EH (cell line): Measurements from ENCODE around the gene IGSF10.

Source experiments
- DNase-seq: peaks from one replicate; pipeline ENCODE4 v3.0.0-alpha.2; 2015; ENCODE audit warnings: low read depth

IGSF10 gene

DNA sequence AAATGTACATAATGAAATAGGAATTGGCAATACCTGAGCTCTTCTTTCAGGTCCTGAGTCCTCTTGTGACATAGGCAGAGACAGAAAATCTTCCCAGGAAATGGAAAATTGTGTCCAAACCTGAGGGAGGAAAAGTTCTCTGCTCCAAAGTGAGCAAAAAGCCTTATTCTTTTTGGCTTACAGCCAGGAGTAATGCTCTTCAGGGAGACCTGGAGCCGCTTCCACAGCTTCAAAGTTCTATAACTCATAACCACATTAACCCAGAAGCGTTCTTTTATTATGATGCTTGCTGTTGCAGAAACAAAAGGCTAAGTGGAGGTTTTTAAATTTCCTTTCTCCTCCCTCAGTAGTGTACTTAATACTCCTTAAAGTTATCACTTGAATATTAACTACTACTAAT is 633 bp downstream of the IGSF10 start:
- no peak for DNase-seq

DNA sequence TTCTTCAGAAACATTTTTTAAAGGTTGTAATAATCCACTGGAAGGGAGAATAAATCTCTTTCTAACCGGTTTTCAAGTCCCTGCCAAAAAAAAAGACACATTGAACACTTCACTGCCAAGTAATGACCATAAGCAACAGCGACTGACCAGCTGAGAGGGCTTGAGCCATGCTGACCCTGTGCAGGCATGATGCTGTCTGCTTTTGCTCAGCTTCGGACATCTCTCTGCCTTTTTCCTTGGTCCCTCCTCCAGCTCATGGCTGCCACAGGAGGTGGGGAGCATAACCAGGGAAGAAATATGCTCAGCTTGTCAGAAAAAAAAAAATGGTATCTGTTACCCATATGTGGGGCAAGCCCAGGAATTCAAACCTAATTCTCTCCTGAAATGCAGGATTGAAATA is 1.5 kb downstream of the IGSF10 start:
- no peak for DNase-seq

DNA sequence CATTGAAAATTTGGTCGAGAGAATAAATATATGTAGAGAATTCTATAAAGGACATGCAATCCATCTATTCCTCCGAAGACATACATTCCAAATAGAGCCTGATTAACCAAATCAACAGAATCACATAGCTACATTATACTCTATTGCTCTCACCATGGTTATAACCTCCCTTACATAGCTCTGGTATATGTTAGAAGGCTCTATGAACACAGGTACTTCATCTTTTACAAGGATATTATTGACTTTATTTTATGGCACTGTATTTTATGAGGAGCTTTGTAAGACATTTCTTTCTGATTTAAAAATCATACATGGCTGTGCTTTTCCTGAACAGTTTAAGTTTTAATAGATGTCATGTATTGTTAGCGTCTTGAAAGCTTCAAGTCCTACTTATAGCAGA is 4.8 kb downstream of the IGSF10 start:
- DNase-seq, result no peak

DNA sequence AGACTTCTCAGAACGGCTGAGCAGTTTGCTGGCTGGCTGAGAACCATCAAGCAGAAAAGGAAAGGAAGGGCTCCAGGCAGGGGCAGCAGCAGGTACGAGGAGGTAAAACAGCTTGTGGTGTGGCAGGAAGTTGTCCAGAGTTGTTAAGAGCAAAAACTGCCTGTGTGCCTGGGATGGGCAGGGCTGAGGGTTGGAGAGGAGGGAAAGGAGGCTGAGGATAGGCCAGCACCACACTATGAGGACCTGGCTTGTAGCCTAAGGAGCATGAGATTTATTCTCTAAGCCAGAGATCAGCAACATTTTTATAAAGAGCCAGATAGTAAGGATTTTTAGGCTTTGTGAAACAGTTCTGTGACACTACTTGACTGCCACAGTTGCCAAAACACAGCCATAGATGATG is 8.0 kb downstream of the IGSF10 start:
- no peak for DNase-seq

DNA sequence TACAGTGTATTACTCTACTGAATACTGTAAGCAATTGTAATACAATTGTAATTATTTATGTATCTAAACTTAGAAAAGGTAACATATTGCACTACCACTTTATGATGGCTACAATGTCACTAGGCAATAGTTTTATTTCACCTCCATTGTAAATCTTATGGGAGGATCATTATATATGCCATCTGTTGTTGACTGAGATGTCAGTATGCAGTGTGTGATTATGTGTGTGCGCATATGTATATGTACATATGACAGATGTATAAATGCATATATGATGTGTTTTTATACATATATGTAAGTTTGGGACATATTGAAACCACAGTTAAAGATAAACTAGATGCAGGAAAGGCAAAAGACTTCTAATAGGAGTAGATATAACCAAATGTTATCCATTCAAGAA is 8.5 kb downstream of the IGSF10 start:
- DNase-seq, result no peak

DNA sequence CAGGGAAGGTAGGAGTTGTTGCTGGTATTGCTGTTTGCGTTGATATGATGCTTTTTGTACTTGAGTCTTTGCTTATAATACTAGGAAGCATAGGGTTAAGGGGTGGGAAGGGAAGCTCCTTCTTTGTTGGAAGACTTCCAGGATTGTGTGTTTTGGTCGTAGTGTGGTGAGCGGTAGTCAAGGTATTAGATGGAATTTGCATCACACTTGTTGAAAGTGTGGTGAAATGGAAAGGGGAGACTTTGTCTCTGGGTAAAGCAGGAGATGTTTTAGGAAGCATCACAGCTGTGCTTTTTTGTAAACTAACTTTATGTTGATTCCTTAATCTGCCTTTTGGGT is 14.9 kb downstream of the IGSF10 start:
- no peak for DNase-seq

DNA sequence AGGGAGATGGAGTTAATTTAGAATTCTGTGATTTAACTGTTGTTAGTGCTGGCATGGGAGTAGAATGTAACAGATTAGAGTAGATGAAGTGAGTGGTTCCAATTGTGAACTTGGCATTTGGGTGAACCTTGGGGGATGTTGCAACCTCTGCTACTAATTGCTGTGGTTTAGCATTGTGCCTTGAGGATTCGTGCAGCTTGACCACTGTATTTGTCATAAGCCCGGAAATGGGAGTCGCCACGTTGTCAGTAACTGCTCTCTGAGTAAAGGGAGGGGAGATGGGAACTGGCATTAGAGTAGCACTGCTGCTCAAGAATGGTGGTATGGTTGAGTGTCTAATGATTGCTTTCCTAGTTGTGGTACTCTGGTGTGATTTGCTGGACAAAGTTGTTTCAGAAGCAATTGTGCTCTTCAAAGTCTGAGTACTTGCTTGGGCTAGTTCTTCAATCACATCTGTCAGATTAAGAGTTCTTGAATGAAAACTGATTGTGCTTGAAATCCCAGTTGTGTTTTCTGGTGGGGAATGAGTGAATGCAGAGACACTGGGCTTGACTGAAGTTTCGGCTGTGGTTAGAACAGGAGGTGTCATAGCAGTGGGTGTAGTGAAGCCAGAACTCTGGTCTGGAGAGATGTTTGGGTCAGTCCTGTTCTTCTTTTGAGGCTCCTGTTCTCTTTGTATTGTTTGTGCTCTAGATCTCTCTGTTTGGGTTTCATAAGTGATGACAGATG is 15.4 kb downstream of the IGSF10 start:
- DNase-seq, result peak; percentile 96

DNA sequence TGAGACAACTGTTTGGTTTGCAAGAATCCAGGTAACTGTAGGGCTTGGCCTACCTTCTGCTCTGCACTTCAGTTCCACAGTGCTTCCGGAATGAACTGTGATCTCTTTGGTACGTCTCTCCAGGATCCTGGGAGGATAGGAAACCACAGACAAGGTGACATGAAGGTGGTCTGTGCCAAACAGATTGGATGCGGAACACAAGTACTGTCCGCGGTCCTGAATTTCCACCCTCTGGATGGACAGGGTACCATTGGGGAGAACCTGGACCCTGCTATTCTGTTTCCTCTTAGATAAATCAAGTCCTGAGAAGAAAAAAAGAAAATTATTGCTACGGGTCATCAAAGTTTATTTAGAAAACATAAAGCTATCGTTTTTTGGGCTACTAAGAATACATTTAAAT is 17.3 kb downstream of the IGSF10 start:
- peak; percentile 27 for DNase-seq

DNA sequence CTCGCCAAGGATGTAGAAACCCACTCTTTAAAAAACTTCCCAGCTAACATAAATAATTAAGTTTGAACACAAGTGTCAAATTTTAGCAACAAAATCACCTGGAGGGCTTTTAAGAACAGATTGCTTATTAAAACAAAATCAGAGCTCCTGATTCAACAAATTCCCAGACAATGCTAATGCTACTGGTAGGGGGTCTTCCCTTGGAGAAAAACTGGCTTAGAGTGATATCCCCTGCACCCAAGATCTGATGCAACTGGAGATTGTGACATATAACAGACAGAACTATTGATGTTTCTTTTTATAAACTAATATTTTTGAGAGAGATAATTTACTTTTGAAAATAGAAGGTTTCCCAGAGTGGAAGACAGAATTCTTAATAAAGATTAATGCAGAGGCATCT is 19.9 kb downstream of the IGSF10 start:
- no peak for DNase-seq

DNA sequence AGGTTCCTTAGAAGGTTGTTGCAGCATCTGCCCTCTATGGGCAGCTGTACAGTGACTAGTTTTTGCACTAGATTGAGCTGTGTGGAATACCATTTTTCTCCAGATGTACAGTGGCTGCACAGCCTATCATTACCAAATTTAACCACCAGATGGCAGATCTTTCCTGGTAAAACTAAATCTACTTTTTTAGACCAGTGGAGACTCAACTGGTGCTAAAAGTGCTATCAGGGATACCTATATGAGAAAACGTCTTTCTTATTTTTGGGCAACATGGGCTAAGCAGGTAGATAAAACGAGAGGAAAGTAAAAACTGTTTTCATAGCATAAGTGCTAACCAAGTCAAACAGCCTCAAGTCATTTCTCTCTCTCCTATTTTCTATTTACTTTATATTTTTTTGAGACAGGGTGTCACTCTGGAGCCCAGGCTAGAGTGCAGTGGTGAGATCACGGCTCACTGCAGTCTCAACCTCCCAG is 21.2 kb downstream of the IGSF10 start:
- DNase-seq, result peak; percentile 76

DNA sequence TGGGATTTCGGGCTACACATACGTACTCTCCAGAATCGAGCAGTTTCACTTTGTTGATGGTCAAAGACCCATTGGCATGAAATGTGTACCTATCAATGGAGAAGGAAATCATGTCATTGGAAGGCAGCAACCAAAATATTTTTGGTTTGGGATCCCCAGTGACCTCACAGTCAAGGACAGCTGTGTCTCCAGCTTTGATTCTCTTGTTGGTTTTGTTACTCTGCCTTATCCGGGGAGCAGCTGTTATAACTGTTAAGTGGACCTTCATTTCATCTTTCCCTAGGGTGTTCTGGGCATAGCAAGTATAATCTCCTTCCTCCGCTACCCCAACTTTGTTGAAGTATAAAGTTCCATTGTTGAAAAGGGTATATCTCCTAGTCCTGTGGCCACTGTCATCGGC is 23.0 kb downstream of the IGSF10 start:
- DNase-seq, result no peak

DNA sequence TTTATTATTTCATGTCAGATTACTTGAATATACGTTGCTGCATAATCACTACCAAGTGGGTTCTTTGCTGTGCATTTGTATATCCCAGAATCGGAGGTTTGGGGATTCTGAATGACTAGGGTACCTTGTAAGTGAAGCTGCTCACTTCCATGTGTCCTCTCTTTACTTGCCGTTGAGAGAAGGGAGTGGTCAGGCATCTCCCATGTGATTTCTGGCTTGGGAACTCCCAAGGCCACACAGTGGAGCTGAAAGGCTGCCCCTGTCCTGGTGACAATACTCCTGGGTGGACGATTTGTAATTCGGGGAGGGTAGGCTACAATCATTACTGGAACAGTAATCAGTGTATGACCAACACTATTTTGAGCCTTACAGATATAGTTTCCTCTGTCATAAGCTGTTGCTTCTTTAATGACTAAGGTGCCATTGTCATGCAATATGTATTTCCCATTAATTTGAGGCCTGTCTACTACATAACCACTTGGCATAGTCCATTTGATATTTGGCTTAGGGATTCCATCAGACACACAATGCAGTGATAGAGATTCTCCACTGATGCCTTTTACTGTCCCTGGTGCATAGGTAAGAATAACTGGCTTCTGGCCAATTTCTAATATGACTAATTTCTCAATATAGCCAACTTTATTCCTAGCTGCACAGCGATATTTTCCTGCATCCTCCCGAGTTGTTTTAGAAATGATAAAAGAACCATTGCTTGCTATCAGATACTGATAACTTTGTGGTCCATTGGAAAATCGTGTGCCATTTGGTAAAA is 24.0 kb downstream of the IGSF10 start:
- DNase-seq, result no peak

DNA sequence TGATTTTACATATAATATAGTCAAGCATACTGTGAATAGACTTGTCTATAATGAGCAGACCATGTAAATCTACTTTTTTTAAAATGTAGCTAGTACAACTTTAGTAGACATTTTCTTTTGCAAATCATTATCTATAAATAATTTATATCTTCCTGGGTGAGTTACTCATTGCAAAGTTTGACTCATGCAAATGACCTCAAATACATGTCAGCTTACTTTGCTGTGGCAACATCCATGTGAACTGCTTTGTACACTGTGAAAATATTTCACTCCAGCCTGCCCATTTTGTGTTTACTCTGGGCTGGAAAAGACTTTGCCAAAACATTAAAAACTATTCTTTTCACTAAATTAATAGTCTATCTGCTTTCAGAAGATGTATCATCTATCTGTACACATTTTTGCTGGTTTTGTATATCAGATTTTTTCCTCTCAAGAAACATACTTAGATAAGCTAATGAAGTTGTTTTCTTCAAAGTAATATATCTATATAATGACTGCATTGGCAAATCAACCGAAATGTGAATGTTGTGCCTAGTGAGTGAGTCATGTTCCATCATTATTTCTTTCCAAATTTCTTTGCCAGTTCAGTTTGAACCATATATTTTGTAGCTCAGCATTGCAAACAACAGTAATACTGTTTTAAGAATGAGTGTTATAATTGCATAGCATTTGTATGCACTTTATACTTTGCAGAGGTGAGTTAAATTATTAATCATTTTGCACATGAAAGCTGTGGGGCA is 26.5 kb downstream of the IGSF10 start:
- peak; percentile 90 for DNase-seq

DNA sequence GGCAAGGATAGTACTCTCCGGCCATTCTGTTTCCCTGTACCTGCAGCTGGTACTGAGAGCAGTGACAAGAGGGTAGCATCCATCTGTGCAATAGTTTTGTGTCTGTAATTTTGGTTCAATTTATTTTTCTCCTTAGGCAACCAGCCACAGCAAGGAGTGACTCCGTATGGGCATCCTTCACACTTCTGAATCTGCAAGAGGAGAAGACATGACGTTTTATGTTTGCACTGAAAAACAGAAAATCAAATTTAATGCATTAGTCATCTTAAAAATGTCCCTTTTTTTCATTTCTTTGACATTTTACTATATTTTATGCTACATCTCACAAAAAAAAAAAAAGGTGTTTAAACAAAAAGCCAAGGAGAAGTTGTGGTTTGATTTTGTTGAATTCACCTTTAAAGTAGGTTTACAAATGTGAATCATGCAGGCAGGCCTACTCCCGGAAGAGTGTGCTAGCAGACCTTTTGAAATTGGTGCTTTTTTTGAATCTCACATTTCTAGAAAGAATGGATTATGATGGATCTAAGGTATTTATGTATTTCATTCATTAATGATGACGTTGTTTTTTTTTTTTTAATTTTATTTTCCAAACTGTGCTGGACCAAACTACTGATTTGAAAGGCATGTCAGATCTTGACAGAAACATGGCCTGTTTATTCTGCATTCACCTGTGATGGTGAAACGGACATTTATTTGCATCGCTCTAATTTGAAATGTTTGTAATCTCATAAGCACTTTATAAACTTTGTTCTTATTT is 28.1 kb downstream of the IGSF10 start:
- no peak for DNase-seq

DNA sequence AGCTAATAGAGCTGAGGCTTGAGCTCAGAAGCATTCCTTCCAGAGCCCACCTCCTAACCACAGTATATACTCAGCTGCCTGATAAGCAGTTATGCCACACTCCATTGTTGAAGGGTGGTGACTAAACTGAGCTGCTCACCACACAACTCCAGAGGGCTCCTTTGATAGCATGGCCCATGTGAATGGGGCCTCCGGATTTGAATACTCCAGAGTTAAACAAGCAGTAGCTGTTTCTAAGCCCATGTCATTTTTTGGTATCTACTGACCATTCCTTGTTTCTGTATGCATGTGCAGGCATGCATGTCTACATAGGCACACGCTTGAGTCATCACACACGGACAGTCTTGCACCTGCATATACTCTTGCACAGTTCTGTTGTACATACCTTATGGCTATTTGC is 28.9 kb downstream of the IGSF10 start:
- DNase-seq, result peak; percentile 45

DNA sequence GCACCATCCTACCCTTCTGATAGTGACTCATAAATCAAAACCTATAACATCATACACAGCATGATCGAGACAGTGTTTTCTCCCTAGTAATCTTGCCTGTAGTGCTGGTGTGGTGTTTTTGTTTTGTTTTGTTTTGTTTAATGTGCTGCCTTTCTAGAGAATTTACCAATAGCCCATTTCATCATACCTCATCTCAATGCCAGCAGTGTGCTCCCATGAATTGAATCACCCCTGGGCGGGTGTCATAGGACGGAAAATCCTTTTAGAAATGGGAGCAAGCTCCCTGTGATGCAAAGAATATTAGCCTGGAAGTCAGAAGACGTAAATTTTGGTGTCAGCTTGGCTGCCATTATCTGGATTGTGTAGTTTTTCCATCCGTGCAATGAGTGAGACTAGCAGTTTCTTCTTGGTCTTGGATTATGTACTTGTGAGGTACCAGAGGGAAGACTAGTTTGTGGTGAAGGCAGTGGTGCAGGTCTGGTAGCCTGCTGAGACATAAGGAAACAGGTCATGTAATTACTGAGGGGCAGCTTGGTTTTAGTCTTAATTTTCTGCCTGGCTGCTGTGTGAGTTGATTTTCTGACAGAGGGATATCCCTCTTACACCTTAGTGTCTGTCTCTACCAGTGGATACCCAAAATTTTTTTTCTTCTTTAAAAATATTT is 29.9 kb downstream of the IGSF10 start:
- DNase-seq, result no peak

DNA sequence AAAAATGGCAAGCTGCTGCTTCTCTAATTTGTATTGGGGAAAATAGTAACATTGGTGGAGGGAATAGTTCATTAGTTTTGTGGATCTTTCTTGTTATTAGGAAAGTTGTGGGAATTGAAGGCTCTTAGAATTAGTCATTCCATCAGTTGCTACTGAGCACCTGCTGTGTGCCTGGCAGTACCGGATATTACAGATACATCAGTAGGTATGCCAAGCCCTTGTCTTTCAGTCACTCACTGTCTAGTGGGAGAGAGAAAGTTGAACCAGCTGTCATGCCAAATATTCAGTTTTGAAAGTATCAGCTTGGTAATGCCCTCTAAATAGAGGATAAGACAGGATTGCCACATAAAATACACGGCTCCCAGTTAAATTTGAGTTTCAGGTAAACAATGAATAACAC is 32.5 kb downstream of the IGSF10 start:
- DNase-seq, result no peak

DNA sequence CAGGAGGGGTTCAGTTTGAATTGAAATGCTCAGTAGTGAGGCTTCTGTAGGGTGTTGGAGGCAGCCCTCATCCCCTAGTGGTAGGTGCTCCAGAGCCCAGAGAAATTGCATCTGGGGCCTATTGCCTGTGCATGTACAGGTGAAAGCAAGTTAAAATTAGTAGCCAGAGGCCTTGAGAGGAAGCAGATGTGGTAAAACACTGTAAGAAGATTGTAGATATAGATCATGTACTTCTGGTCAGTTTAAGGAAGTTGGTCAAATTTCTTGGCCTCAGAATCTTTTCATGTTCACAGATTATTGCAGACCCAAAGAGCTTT is 34.6 kb downstream of the IGSF10 start:
- DNase-seq, result no peak

DNA sequence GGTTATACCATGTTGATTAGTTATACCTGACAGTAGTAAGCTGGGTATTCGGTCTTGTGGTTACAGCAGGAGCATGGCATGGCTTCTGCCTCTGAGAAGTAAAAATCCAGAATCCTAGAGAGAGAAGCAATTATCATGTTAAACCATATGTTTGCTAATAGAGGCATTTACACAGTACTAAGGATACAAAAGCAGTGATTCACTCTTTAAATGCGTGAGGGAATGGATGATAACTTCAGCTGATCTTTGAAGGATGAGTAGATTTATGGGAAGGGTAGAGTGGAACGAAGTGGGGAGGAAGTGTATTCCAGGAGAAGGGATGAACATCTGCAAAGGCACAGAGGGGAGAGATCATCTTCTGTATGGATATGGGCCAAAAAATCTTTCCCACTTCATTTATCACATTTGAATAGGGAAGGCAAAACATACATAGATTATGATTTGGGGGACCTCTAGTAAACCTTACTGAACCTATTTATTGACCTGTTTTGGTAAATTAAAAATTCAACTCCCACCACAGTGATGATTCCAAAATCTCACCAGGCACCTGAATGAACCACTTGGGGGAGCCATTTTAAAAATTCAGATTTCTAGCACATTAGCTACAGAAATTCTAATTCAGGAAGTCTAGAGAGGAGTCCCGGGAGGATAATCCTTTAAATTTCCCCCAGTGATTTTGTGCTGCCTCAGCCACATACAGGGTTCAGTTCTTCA is 35.1 kb downstream of the IGSF10 start:
- DNase-seq, result peak; percentile 37

DNA sequence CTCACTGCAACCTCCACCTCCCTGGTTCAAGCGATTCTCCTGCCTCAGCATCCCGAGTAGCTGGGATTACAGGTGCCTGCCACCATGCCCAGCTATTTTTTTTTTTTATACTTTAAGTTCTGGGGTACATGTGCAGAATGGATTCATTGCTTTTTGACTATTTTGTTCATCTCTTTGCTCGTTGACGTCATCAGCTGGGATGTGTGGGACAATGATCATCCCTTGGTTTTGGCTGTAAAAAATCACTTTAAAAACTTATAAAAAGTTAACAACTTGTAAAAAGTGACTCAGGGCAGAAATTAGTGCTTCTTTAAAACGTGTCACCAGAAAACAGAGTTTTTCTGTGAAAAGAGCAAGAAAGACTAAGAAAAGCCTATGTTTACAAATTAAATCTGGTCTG is 37.8 kb downstream of the IGSF10 start:
- DNase-seq, result no peak

DNA sequence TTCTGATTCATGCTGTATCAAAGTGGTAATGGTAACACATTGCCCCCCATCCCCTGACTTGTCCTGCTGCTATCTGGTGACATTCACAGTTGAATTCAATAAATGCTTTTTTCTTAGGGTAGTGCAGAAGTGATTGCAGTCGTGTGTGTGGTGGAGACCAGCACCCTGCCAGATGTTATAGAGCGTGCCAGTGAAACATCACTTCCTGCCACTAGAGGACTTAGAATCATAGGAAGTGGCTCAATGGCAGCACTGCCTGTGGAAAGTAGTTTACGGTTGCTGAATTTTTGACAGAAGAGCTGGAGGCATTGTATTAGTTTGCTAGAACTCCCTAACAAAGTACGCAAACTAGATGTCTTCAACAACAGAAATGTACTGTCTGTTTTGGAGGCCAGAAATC is 38.9 kb downstream of the IGSF10 start:
- peak; percentile 4 for DNase-seq
